CD14-positive monocyte (primary cell): ENCODE data around the gene DNAH14. TPM values are rescaled to one million over a fixed set of nuclear protein-coding genes. Genes with fewer than 3 reads are reported as not detected.

Experiments
- DNase-seq, 3 donors: peaks; one replicate each; pipeline ENCODE4 v3.0.0-alpha.2; 2011 to 2022
- H2AFZ ChIP-seq: 2 replicates; pipeline ENCODE4 v1.6.0; 2012; ENCODE audit warnings: mild to moderate bottlenecking, low read depth, low read length, inconsistent platforms; ENCODE audit not compliant: insufficient read depth, poor library complexity, severe bottlenecking
- H3K27ac ChIP-seq, 2 donors: 1 replicate in 1 of 2; 2 replicates in 1 of 2; pipeline ENCODE4 v1.5.1; 2012 to 2013; ENCODE audit warnings: low read length in 2 of 2, control low read depth in 1 of 2, inconsistent platforms in 1 of 2, low read depth in 1 of 2, mild to moderate bottlenecking in 1 of 2
- H3K27me3 ChIP-seq, 2 donors: one replicate each; pipeline versions ENCODE4 v1.6.0 to v1.6.1; 2011 to 2013; ENCODE audit warnings: low read length in 2 of 2; ENCODE audit not compliant: control insufficient read depth in 2 of 2, insufficient read depth in 2 of 2
- H3K36me3 ChIP-seq, 2 donors: replicated peaks in 1 of 2; 1 replicate in 1 of 2; 2 replicates in 1 of 2; pipeline versions ENCODE4 v1.5.1 to v1.6.1; 2012 to 2013; ENCODE audit warnings: low read length in 2 of 2, control low read depth in 1 of 2, inconsistent platforms in 1 of 2, mild to moderate bottlenecking in 1 of 2; ENCODE audit not compliant: insufficient read depth in 2 of 2, control insufficient read depth in 1 of 2
- H3K4me1 ChIP-seq, 2 donors: 1 replicate in 1 of 2; 2 replicates in 1 of 2; pipeline versions ENCODE4 v1.5.1 to v1.6.1; 2012 to 2013; ENCODE audit warnings: low read length in 2 of 2, control low read depth in 1 of 2, inconsistent platforms in 1 of 2, mild to moderate bottlenecking in 1 of 2, moderate library complexity in 1 of 2; ENCODE audit not compliant: insufficient read depth in 2 of 2, control insufficient read depth in 1 of 2
- H3K4me2 ChIP-seq: replicated peaks from 2 replicates; pipeline ENCODE3; 2012; ENCODE audit warnings: low read length, moderate library complexity, mild to moderate bottlenecking; ENCODE audit not compliant: poor library complexity, severe bottlenecking; ENCODE audit errors: extremely low read depth
- H3K4me3 ChIP-seq, 3 experiments: fragments of 200-600 bp in 1 of 3; sonication (generic) in 1 of 3; replicated peaks in 1 of 3; 1 replicate in 2 of 3; 2 replicates in 1 of 3; pipeline ENCODE4 v1.5.1; 2011 to 2013; ENCODE audit warnings: low read length in 3 of 3, mild to moderate bottlenecking in 3 of 3, control low read depth in 2 of 3, low read depth in 2 of 3, inconsistent platforms in 1 of 3, moderate library complexity in 1 of 3
- H3K79me2 ChIP-seq: 2 replicates; pipeline ENCODE4 v1.6.0; 2012; ENCODE audit warnings: mild to moderate bottlenecking, control low read depth, inconsistent platforms, low read length, moderate library complexity; ENCODE audit not compliant: insufficient read depth
- H3K9ac ChIP-seq: 2 replicates; pipeline ENCODE4 v1.6.0; 2017; ENCODE audit warnings: low read length, mild to moderate bottlenecking; ENCODE audit not compliant: insufficient read depth, poor library complexity, severe bottlenecking
- H3K9me3 ChIP-seq, 2 donors: replicated peaks in 1 of 2; 1 replicate in 1 of 2; 2 replicates in 1 of 2; pipeline versions ENCODE4 v1.5.1 to v1.6.1; 2012 to 2013; ENCODE audit warnings: low read length in 2 of 2, control low read depth in 1 of 2; ENCODE audit not compliant: control insufficient read depth in 1 of 2, insufficient read depth in 1 of 2
- H4K20me1 ChIP-seq: 2 replicates; pipeline ENCODE4 v1.6.0; 2012; ENCODE audit warnings: mild to moderate bottlenecking, low read length, control low read depth, moderate library complexity; ENCODE audit not compliant: insufficient read depth
- H3K27ac Mint-ChIP-seq, 7 donors: one replicate each; pipeline ENCODE4 v1.8.0; 2020; ENCODE audit warnings: mild to moderate bottlenecking in 7 of 7, mixed read lengths in 7 of 7, moderate library complexity in 6 of 7, inconsistent platforms in 2 of 7
- H3K27me3 Mint-ChIP-seq, 3 donors: one replicate each; pipeline ENCODE4 v1.8.0; 2021 to 2022; ENCODE audit warnings: low read depth in 3 of 3, mild to moderate bottlenecking in 3 of 3, mixed read lengths in 3 of 3, moderate library complexity in 3 of 3, inconsistent platforms in 1 of 3
- H3K36me3 Mint-ChIP-seq, 2 donors: one replicate each; pipeline ENCODE4 v1.8.0; 2020; ENCODE audit warnings: mixed read lengths in 2 of 2, inconsistent platforms in 1 of 2, mild to moderate bottlenecking in 1 of 2
- H3K4me1 Mint-ChIP-seq: one replicate; pipeline ENCODE4 v1.8.0; 2020; ENCODE audit warnings: mild to moderate bottlenecking, mixed read lengths
- H3K4me3 Mint-ChIP-seq, 2 donors: one replicate each; pipeline ENCODE4 v1.8.0; 2020; ENCODE audit warnings: mild to moderate bottlenecking in 2 of 2, mixed read lengths in 2 of 2, moderate library complexity in 1 of 2
- H3K9me3 Mint-ChIP-seq, 7 donors: one replicate each; pipeline ENCODE4 v1.8.0; 2020 to 2022; ENCODE audit warnings: mixed read lengths in 7 of 7, mild to moderate bottlenecking in 6 of 7, moderate library complexity in 6 of 7, inconsistent platforms in 2 of 7
- CTCF ChIP-seq: fragments of 200-600 bp; IDR thresholded peaks from one replicate; pipeline ENCODE4 v1.8.0; 2022; ENCODE audit warnings: antibody characterized with exemption, mild to moderate bottlenecking
- WGBS: methylation state at CpG from one replicate; pipeline ENCODE4 v1.1.5; 2013; ENCODE audit warnings: missing lambda C conversion rate; ENCODE audit not compliant: insufficient coverage; 5-methylcytosine and 5-hydroxymethylcytosine counted together
- intact Hi-C, 2 donors: fragments of 100-400 bp; cut with micrococcal nuclease; formaldehyde crosslinking; loops; one replicate each; pipeline versions ENCODE4 v1.15.0 to v1.15.1; 2023
- polyA plus RNA-seq, 3 donors: library from polyadenylated mRNA; depleted of rRNA in 1 of 3; unstranded in 2 of 3; stranded (reverse) in 1 of 3; fragments of 300-500 nt in 2 of 3; fragments of >200 nt in 1 of 3; fragmentation: Illumina TruSeq in 2 of 3; gene quantifications; 1 replicate in 2 of 3; 2 replicates in 1 of 3; pipeline ENCODE4 v1.2.3, GENCODE V29; 2012 to 2021

The DNAH14 gene
- polyA plus RNA-seq, 3 donors: 0.83 TPM; not detected in 2

DNA sequence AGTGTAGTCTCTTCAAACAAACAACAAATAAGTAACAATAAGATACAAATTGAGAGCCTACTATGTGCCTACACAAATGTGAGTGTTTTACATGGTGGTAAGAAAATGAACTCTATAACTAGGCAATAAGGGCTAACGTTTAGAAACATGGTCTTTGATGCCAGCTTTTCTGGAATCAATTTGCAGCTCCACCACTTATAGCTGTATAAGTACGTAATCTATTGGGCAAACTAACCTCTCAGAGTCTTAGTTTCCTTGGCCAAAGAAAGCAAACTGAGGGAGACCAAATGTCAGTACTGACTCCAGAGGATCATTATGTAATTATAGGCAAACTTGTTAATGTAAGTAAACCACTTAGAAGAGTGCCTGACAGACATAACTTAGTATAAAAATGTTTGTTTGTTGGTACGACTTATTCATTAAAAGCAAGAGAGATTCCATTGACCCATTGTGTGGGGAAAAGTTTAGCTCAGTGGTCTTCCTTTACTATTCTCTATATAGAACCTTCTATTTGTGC is 438.6 kb downstream of the DNAH14 start:
- H3K27ac ChIP-seq: no peak overlapping the region
- H3K4me2 ChIP-seq: no peak overlapping the region
- H3K9ac ChIP-seq: no peak overlapping the region
- WGBS: 100% methylated on average over 2 of the region's 3 CpGs
- no peaks in the 10 kb centered on the region for H3K79me2 ChIP-seq
- no peaks in the 10 kb centered on the region for H3K27me3 ChIP-seq
- H3K4me3 ChIP-seq: no peak overlapping the region
- no peak overlapping the region for H3K4me3 Mint-ChIP-seq
- peaks cover 0 to 4% (median 0%) of the 10 kb centered on the region in 3 donors for H3K27me3 Mint-ChIP-seq
- no peaks in the 10 kb centered on the region for H3K4me1 ChIP-seq
- H2AFZ ChIP-seq: no peak overlapping the region
- H3K4me1 Mint-ChIP-seq: no peaks in the 10 kb centered on the region
- intact Hi-C loops: no loop called here
- H3K9me3 Mint-ChIP-seq: peaks cover 0 to 2% (median 0%) of the 10 kb centered on the region in 7 donors
- H3K36me3 Mint-ChIP-seq: no peaks in the 10 kb centered on the region
- TF ChIP-seq CTCF: no peak
- no peak for DNase-seq
- H3K27ac Mint-ChIP-seq: no peak overlapping the region
- no peaks in the 10 kb centered on the region for H3K36me3 ChIP-seq
- no peaks in the 10 kb centered on the region for H4K20me1 ChIP-seq
- H3K9me3 ChIP-seq: no peaks in the 10 kb centered on the region

DNA sequence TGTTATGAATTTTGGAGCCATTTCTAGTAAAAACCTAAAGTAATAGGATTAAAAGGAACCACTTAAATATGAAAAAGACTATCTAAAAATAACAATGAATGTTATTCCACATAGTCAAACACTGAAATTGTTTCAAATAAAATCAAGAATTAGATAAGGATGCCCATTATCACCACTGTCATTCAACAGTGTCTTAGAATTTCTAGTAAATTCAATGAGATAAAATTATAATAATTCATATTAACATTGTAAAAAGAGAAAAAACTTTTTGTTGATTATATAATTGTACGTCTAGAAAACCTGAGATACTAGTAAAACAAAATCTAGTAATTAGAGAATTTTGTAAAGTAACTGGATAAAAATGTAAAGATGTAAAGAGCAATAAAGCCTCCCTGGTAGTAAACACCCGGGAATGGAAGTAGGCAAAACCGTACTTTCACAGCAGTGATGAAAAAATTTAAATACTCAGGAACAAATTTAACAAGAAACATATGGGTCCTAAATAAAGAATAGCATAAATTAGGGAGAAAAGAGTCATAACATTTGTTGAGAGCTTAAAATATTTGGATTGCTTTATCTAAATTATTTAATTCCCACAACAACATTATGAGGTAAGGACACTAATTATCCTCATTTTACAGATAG is 442.0 kb downstream of the DNAH14 start:
- Histone ChIP-seq H3K9me3 (no peaks in the 10 kb centered on the region), H3K4me3 (no peak overlapping the region), H3K27me3 (no peaks in the 10 kb centered on the region), H2AFZ (no peak overlapping the region), H3K4me2 (no peak overlapping the region), H3K9ac (no peak overlapping the region), H3K4me1 (no peaks in the 10 kb centered on the region), H3K36me3 (no peaks in the 10 kb centered on the region), H3K79me2 (no peaks in the 10 kb centered on the region), H3K27ac (no peak overlapping the region), H4K20me1 (no peaks in the 10 kb centered on the region)
- Mint-ChIP-seq H3K27me3 (peaks cover 1 to 3% (median 1%) of the 10 kb centered on the region in 3 donors), H3K9me3 (peaks cover 0 to 2% (median 0%) of the 10 kb centered on the region in 7 donors), H3K27ac (no peak overlapping the region), H3K4me3 (no peak overlapping the region), H3K4me1 (no peaks in the 10 kb centered on the region), H3K36me3 (no peaks in the 10 kb centered on the region)
- no CpG with 5 or more reads among the region's 3 CpGs for WGBS
- no peak for TF ChIP-seq CTCF
- no peak for DNase-seq
- intact Hi-C loops: no loop called here
